Vagina (tissue), 2 donors: ENCODE data around the gene DNAH9.

Experiments used
- POLR2A ChIP-seq, 2 donors: fragments of 450-650 bp; IDR thresholded peaks; one replicate each; pipeline ENCODE4 v1.6.1; 2017; ENCODE audit warnings: antibody characterized with exemption in 2 of 2, mild to moderate bottlenecking in 2 of 2, moderate library complexity in 2 of 2
- POLR2AphosphoS5 ChIP-seq, 2 donors: sonication (generic); formaldehyde crosslinking; IDR thresholded peaks; one replicate each; pipeline ENCODE4 v1.9.0; 2017; ENCODE audit warnings: antibody characterized with exemption in 2 of 2, mild to moderate bottlenecking in 2 of 2, low read depth in 1 of 2; ENCODE audit not compliant: insufficient read depth in 1 of 2
- TF ChIP-seq, protein P1 (sequence below), 3 experiments: fragments of 450-650 bp in 2 of 3; fragments of 200-600 bp in 1 of 3; sonication (generic) in 1 of 3; IDR thresholded peaks; one replicate each; pipeline ENCODE4 v1.5.1; 2017 to 2019; ENCODE audit warnings: antibody characterized with exemption in 3 of 3, mild to moderate bottlenecking in 2 of 3, moderate library complexity in 2 of 3

GRCh38 chr17:11554042-11554441, 44.2 kb upstream of the DNAH9 start:
- TF ChIP-seq, protein P1, sequence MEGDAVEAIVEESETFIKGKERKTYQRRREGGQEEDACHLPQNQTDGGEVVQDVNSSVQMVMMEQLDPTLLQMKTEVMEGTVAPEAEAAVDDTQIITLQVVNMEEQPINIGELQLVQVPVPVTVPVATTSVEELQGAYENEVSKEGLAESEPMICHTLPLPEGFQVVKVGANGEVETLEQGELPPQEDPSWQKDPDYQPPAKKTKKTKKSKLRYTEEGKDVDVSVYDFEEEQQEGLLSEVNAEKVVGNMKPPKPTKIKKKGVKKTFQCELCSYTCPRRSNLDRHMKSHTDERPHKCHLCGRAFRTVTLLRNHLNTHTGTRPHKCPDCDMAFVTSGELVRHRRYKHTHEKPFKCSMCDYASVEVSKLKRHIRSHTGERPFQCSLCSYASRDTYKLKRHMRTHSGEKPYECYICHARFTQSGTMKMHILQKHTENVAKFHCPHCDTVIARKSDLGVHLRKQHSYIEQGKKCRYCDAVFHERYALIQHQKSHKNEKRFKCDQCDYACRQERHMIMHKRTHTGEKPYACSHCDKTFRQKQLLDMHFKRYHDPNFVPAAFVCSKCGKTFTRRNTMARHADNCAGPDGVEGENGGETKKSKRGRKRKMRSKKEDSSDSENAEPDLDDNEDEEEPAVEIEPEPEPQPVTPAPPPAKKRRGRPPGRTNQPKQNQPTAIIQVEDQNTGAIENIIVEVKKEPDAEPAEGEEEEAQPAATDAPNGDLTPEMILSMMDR (IDR thresholded peaks at IDR 0.05): no peak
- TF ChIP-seq POLR2AphosphoS5 (IDR thresholded peaks at IDR 0.05; ENCODE audit: insufficient read depth in 1 of 2, low read depth in 1 of 2): no peak
- TF ChIP-seq POLR2A (IDR thresholded peaks at IDR 0.05): no peak
